Measurements from ENCODE around the gene IRF1.
"Not testable (repeated sequence)": the region's sequence is repeated elsewhere in the genome, so short reads cannot be mapped to it uniquely, and the experiment has no call there.

IRF1 gene

DNA sequence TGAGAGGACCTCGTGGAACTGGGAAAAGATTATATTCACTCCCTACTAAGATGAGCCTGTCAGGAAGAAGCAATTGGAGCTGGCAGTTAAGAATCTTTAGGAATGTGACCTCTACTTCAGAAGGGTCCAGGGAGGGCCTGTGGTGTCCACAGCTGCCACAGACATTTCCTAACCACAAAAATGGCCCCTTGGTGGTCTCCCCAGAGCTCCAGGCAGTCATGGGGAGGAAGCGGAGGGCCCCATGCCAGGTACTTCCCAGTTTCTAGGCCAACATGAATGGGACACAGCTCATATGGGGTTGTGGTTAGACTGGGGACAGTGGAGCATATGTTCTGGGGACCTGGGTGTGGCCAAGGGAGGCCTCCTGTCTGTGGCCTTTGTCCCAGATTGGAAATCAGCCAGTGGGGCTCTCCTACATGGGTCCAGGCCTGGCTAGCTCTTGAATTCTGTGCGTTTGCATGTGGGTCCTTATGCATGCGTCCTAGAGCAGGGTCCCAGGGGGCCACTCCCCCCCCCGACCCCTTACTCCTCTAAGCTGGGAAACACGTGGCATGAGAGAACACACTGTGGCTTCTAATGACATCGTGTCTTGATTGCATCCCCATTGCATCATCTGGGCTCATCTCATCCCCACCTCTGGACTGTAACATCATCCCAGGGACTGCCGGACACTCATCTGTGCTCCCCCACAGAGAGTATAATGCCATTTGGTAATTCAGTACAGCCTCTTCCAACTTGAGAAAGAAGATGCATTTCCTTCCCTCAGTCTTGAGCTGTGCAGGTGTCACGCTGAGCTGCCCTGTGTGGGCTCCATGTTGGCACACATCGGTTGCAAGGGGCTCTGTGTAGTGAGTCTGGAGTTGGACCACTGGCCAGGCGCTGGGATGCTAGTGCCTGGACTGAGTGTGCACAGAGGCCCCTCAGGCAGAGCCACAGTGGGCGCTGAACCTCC, 31.3 kb downstream of the IRF1 start:
- peak; percentile 77 for DNase-seq

- no peak for DNase-seq
These were observed 31.9 kb downstream of the IRF1 start for GRCh38 chr5:132458651-132459030.

DNA sequence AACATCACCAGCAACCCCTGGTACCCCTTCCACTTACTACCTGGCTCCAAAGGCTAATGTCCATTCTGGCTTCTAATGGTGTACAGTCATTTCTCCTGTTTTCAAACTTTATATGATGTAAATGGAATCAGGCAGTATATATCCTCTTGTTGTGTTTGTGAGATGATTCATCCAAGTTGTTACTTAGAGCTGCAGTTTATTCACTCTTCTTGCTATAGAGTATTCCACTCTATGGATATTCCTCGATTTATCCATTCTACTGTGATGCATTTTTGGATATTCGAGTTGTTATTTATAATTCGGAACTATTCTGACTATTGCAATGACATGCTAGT, 32.4 kb downstream of the IRF1 start:
- no peak for DNase-seq

- DNase-seq = peak; percentile 36
These were observed 33.0 kb downstream of the IRF1 start for GRCh38 chr5:132457371-132458225.

DNA sequence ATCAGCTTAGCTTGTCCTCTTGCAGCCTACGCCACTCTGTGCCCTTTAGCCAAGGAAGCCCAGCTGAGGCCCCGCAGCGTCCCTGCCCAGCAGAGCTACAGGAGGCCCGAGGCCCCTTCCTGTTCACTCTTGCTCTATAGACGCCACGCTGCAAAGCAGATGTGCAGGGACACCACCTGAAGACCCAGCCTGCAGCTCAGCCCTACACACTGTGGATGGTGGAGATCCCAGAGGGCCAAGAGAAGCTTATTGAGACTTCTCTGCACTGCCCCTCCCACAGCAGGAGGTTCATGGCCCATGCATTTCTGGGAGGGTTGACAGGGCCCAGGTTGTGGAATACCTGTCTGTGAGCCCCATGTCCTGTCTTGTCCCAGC, 33.6 kb downstream of the IRF1 start:
- DNase-seq = no peak

DNA sequence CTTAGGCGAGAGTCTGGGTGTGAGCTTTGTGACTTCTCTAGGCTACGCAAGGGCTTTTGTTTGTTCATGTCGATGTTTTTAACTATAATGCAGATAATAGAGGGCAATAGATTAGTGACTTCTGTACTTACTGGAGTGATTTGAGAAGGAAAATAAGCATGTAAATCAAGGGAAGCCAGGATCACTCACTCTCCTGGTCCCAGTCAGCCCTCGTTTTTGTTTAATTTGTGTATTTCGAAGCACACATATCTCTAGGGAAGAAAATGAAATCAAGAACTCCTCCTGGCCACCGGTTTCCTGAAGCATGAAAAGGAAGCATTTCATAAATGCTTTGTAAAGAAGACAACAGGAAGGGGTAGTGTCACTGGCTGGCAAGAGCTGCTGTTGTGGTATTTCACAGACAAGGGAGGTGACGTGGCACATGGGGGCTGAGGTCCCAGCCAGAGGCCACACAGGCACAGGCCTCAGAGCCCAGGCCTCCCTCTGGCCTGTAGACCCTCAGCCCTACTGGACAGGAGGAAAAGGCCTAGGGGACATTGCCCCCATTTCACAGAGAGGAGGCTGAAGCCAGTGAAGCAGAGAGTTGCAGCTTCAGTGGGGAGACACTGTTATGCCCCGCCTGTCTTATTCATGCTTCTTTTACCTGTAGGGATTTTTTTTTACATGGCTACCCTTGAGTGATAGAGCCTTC, 34.1 kb downstream of the IRF1 start:
- peak; percentile 37 for DNase-seq

GRCh38 chr5:132455614-132456115, 34.9 kb downstream of the IRF1 start:
- peak; percentile 27 for DNase-seq

GRCh38 chr5:132454361-132454760, 36.2 kb downstream of the IRF1 start:
- no peak for DNase-seq

GRCh38 chr5:132451387-132451786, 39.2 kb downstream of the IRF1 start:
- no peak for DNase-seq

DNA sequence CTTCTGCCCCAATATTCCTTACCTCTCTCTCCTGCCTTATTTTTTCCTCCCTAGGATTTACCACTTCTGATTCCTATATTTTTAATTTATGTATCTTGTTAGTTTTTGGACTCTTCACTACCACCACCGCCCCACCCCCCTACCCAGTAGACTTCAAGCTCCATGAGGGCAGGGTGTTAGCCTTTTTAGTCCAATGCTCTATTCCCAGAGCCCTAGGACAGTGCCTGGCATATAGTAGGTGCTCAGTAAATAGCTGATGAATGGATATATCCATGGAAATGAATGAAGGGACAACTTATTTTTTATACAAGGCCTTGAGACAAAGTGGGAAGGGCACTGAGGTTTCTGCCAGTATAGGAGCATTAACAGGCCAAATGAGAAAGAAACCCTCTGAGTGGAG, 41.5 kb downstream of the IRF1 start:
- no peak for DNase-seq

DNA sequence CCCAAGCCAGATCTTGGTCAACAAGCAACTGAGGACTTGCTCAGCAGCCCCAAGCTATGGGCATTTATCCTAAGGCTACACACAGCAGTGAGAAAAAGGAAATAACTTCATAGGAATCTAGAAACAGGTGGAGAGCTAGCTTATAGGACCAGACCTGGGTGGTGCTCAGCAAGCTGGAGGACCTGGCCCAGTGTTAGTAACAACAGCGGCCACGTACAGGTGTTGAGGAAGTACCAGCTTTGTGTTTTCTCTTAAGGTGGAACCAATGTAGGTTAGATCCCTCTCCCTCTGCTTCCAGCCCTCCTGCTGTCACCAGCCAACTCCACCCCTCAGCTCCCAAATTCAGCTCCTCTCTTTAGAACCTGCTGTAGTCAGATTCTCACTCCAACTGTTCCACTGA, 43.4 kb downstream of the IRF1 start:
- DNase-seq = no peak

DNA sequence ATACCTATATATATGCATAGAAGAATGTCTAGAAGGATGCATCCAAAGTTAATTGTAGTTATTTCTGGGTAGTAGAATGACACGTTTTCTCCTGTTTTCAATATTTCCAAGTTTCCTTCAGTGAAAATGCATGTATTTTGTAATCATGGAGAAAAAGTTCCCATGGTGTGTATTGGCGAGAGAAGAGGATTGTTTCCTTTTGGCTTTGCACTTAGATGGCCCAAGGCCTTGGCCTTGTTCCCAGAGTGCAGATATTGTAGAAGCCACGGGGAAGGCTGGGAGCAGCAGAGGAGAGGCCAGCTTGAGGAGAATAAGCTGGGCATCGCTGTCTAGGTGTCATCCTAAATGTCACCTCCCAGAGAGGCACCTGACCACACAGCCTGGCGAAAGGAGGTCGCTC, 44.0 kb downstream of the IRF1 start:
- peak; percentile 64 for DNase-seq

- no peak for DNase-seq
These were observed 44.6 kb downstream of the IRF1 start for GRCh38 chr5:132445930-132446329.

DNA sequence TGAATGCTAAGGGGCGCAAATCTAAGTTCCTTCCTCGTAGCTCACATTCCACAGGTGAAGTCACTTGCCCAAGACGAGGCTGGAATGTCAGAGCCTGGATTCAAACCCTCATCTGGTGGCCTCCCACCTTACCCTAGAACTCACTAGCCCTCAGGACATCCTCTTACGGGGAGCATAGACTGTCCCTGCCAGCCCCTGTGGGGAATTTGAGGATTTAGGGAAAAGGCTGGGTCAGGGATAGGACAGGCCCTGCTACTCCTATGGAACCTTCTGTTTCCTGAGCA, 45.0 kb downstream of the IRF1 start:
- no peak for DNase-seq

DNA sequence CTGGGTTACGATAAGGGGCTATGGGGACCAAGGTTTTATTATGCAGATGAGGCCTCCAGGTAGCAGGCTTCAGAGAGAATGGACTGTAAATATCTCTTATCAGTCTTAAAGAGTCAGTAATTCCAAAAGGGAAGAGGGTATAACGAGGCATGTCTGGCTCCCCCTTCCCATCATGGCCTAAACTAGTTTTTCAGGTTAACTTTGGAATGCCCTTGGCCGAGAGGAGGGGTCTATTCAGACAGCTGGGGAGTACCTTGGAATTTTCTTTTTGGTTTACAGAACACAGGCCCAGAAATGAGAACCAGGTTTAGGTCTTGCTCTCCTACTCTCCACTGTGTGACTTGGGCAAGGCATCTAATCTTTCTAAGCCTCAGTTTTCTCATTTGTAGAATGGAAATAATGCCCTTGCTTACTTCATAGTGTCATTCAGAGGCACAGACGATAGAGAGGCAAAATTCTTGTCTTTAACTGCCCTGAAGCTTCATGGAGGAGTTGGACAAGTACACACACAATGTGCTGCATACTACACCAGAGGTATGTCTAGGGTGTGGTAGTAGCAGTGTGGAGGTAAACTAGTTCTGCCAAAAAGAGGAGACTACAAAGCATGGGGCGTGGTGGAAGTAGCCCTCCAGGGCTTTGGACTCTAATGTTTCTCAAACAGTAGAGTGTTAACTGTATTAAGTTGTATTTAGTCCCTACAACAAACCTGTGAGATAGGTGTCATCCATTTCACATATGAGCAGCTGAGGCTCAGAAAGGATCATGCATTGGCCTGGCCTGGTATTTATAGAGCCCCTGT, 45.5 kb downstream of the IRF1 start:
- DNase-seq = no peak

GRCh38 chr5:132444061-132444460, 46.5 kb downstream of the IRF1 start:
- no peak for DNase-seq

DNA sequence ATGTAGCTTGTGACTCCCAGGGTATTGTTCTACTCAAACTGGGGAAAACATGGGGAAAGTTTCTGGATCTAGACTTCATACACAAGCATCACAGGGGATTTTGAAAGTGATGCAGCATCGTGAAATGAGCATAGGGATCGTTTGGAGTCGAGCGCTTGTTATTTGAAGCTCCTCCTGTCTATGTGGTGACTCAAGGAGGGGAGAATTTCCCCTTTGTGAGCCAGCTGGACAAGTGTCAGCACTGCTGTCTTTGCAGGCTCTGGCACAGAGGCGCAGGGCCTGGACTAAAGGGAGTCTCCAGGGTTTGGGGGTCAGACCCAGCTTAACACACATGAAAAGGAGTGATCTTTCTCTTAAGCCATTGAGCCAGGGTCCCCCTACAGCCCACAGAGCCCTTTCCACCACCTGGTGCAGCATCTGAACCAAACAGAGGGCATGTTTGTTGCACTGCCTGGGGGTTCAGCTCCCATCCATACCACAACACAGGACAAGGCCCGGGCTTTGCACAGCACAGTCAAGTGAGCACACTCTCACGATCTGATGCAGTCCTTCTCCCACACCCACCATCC, 51.0 kb downstream of the IRF1 start:
- peak; percentile 80 for DNase-seq

DNA sequence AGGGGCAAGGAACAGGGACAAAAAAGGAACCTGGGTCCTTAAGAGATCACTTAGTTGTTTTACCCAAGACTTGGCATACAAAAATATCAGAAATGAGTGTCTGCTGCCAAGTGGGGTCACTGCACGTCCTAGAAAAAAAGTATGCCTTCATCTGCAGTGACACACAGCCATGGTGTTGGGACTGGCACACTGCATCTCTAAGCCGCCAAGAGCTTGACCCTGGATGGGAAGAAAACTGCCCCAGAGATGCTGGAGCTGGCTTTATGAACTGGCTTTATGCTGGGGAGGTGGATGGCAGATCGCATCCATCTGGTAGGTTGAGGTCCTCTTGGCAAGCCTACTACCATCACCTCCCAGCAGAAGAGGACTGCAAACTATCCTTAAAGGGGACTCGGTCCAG, 51.7 kb downstream of the IRF1 start:
- DNase-seq = no peak

GRCh38 chr5:132438267-132438645, 52.3 kb downstream of the IRF1 start:
- not testable (repeated sequence) for DNase-seq

GRCh38 chr5:132437604-132438266, 52.8 kb downstream of the IRF1 start:
- peak; percentile 84 for DNase-seq

- DNase-seq = no peak
These were observed 53.6 kb downstream of the IRF1 start for GRCh38 chr5:132436936-132437335.

- no peak for DNase-seq
These were observed 54.7 kb downstream of the IRF1 start for GRCh38 chr5:132435886-132436285.

All from left hindlimb (tissue), 1 donor.